GM12865 (cell line): ENCODE results near the gene TCP11.
"Not testable (repeated sequence)": the region's sequence is repeated elsewhere in the genome, so short reads cannot be mapped to it uniquely, and the experiment has no call there.

Source experiments
- DNase-seq: peaks from one replicate; pipeline ENCODE4 v3.0.0; 2010; ENCODE audit warnings: low read depth
- H3K4me3 ChIP-seq: 2 replicates; pipeline ENCODE4 v1.5.1; 2011; ENCODE audit warnings: mild to moderate bottlenecking, low read depth, low read length, control low read depth
- TF ChIP-seq, protein P1 (sequence below): IDR thresholded peaks from 2 replicates; pipeline ENCODE4 v1.5.1; 2011; ENCODE audit warnings: low read length, control low read depth, low read depth, inconsistent platforms; ENCODE audit not compliant: insufficient read depth; ENCODE audit errors: missing control alignments

Gene TCP11

GRCh38 chr6:35128042-35128441 lies 13.1 kb downstream of the TCP11 start:
- TF ChIP-seq, protein P1, sequence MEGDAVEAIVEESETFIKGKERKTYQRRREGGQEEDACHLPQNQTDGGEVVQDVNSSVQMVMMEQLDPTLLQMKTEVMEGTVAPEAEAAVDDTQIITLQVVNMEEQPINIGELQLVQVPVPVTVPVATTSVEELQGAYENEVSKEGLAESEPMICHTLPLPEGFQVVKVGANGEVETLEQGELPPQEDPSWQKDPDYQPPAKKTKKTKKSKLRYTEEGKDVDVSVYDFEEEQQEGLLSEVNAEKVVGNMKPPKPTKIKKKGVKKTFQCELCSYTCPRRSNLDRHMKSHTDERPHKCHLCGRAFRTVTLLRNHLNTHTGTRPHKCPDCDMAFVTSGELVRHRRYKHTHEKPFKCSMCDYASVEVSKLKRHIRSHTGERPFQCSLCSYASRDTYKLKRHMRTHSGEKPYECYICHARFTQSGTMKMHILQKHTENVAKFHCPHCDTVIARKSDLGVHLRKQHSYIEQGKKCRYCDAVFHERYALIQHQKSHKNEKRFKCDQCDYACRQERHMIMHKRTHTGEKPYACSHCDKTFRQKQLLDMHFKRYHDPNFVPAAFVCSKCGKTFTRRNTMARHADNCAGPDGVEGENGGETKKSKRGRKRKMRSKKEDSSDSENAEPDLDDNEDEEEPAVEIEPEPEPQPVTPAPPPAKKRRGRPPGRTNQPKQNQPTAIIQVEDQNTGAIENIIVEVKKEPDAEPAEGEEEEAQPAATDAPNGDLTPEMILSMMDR: no peak
- no peak for DNase-seq
- no peak overlapping the region for H3K4me3 ChIP-seq

GRCh38 chr6:35124356-35124755 lies 16.8 kb downstream of the TCP11 start:
- DNase-seq: no peak
- TF ChIP-seq, protein P1: no peak
- H3K4me3 ChIP-seq: no peak overlapping the region

DNA sequence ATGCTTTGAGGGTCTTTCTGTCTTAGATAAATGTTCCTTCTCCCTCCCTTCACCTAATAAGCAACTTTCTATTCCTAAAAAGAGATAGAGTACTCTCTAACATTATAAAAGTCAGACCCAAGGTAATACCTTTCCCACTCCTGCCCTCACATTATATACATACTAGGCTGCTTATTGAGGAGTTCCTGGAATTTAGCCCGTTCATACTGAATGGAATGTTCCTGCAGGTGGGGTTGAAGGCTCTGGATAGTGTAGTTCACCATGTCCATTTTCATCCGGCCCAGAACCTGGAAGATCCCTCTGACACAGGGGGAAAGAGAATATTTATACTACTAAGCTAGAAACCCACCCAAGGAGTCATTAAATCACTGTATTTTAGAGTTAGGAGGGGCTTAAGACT lies 20.4 kb downstream of the TCP11 start:
- TF ChIP-seq, protein P1: no peak
- H3K4me3 ChIP-seq: no peak overlapping the region
- no peak for DNase-seq

DNA sequence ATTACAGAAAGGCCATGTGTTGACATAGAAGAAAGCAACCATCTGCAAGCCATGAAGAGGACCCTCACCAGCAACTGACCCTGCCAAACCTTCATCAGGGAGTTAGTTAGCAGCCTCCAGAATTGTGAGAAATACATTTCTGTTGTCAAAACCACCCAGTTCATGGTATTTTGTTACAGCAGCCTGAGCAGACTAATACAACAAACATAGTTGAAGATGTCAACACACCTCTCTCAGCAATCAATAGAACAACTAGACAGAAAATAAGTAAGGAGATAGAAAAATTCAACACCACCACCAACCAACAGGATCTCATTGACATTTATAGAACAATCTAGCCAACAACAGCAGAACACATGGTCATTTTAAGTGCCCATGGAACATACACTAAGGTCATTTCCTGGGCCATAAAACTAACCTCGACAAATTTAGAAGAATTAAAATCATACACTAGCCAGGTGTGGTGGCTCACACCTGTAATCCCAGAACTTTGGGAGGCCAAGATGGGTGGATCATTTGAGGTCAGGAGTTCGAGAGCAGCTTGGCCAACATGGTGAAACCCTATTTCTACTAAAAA lies 32.7 kb downstream of the TCP11 start:
- TF ChIP-seq, protein P1: no peak
- H3K4me3 ChIP-seq: no peak overlapping the region
- DNase-seq: no peak

GRCh38 chr6:35107761-35108160 lies 33.4 kb downstream of the TCP11 start:
- DNase-seq, H3K4me3 ChIP-seq: not testable (repeated sequence)

GRCh38 chr6:35107208-35107607 lies 33.9 kb downstream of the TCP11 start:
- DNase-seq: peak; percentile 79
- H3K4me3 ChIP-seq: not testable (repeated sequence)

- DNase-seq, H3K4me3 ChIP-seq: not testable (repeated sequence)
These were observed 35.1 kb downstream of the TCP11 start for GRCh38 chr6:35106061-35106460.

DNA sequence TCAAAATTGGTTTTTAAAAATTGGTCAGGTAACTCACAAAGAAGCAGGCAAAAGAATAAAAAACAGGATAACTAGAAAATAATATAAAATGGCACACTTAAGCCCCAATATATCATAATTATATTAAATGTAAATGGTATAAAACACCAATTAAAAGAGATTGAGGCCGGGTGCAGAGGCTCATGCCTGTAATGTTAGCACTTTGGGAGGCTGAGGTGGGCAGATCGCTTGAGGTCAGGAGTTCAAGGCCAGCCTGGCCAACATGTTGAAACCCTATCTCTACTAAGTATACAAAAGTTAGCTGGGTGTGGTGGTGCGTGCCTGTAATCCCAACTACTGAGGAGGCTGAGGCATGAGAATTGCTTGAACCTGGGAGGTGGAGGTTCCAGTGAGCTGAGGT lies 36.1 kb downstream of the TCP11 start:
- DNase-seq: no peak
- TF ChIP-seq, protein P1: no peak
- H3K4me3 ChIP-seq: no peak overlapping the region

GRCh38 chr6:35099116-35099515 lies 42.0 kb downstream of the TCP11 start:
- DNase-seq: no peak
- no peak overlapping the region for H3K4me3 ChIP-seq
- TF ChIP-seq, protein P1: no peak
